A172 (cell line): Measurements from ENCODE around the gene PCDHB7. TPM values are rescaled to one million over a fixed set of nuclear protein-coding genes. Genes with fewer than 3 reads are reported as not detected.
"Not testable (repeated sequence)": the region's sequence is repeated elsewhere in the genome, so short reads cannot be mapped to it uniquely, and the experiment has no call there.

Experiments
- DNase-seq: peaks from one replicate; pipeline ENCODE4 v3.0.0-alpha.2; 2015; ENCODE audit warnings: low spot score
- total RNA-seq: library from RNA; depleted of rRNA; stranded (reverse); fragments of >200 nt; shearing (Covaris generic); gene quantifications from 2 replicates; pipeline ENCODE4 v1.2.3, GENCODE V29; 2014; rRNA removed

Gene PCDHB7
- total RNA-seq, result 5.2 and 6.9 TPM in 2 replicates

DNA sequence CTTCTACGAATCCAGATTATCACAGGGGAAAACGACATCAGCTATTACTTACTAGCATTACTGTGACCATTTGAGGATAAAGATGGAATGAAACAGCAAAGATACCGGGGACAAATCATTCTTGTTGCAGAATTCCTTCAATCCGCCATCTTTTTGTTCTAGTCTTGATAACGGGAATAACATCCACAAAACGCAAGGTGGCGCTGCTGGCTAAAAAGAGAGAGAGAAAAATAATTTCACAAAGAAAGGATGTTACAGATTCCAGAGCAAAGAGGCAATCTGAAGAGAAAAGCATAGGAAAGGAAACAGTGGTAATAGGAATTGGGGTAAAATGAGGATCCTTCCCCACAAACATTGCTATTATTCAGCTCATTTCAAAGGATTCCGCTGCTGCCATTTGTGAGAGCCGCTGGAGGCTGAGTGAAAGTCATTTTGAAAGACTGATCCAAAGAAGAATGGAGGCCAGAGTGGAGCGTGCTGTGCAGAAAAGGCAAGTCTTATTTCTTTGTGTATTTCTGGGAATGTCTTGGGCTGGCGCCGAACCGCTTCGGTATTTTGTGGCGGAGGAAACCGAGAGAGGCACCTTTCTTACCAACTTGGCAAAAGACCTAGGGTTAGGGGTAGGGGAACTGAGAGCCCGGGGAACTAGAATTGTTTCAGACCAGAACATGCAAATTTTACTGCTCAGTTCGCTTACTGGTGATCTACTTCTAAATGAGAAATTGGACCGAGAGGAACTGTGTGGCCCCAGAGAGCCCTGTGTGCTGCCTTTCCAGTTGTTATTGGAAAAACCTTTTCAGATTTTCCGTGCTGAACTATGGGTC lies at the start of gene PCDHB7:
PCDHB7 (plus strand) TSS at position 264 of the 824 bp plus-strand sequence; CDS start at position 456, 192 bp downstream.
- DNase-seq, result peak; percentile 51

DNA sequence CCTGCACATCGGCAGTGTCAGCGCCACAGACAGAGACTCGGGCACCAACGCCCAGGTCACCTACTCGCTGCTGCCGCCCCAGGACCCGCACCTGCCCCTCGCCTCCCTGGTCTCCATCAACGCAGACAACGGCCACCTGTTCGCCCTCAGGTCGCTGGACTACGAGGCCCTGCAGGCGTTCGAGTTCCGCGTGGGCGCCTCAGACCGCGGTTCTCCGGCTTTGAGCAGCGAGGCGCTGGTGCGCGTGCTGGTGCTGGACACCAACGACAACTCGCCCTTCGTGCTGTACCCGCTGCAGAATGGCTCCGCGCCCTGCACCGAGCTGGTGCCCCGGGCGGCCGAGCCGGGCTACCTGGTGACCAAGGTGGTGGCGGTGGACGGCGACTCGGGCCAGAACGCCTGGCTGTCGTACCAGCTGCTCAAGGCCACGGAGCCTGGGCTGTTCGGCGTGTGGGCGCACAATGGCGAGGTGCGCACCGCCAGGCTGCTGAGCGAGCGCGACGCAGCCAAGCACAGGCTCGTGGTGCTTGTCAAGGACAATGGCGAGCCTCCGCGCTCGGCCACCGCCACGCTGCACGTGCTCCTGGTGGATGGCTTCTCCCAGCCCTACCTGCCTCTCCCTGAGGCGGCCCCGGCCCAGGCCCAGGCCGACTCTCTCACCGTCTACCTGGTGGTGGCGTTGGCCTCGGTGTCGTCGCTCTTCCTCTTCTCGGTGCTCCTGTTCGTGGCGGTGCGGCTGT lies 48.9 kb upstream of the PCDHB7 start:
- DNase-seq, result not testable (repeated sequence)

DNA sequence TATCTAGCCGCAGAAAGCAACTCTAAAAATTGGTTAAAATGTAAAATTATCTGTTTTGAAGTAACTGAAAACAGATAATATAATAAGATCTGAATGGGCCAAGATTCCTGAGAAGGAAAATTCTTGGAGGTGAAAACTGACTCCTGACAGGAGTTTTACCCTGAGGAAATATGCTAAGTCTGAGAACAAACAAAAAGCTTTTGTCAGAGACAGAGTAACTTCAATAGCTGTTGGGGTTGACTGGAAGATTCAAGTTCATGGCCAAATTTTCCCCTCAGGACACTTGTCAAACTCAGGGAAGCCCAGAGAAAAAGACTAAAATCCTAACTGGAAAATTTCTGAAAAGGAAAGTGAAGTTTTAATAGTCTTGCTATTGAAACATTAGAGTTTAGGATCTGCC lies 45.1 kb upstream of the PCDHB7 start:
- no peak for DNase-seq

DNA sequence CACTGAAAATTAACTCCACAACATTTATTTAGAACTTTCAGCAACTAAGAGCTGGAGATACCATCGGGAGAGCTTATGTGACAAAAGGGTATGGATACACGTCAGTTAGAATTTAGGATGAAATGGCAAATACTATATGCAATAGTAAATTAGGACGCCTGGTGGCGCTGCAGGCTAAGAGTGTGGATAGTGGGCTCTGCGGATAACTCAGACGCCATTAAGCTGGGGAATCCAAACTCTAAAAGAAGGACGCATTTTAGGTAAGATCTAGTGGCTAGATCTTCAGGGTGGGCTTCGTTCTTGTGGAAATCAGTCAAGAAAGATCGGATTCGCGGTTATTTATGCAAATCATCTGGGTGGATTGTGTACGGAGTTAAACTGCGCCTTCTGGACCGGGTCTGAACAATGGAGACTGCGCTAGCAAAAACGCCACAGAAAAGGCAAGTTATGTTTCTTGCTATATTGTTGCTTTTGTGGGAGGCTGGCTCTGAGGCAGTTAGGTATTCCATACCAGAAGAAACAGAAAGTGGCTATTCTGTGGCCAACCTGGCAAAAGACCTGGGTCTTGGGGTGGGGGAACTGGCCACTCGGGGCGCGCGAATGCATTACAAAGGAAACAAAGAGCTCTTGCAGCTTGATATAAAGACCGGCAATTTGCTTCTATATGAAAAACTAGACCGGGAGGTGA lies 37.3 kb upstream of the PCDHB7 start, which contains the start of gene PCDHB5:
PCDHB5 (plus strand) TSS at position 177 of the 688 bp plus-strand sequence; CDS start at position 406, 229 bp downstream.
- DNase-seq, result peak; percentile 66

DNA sequence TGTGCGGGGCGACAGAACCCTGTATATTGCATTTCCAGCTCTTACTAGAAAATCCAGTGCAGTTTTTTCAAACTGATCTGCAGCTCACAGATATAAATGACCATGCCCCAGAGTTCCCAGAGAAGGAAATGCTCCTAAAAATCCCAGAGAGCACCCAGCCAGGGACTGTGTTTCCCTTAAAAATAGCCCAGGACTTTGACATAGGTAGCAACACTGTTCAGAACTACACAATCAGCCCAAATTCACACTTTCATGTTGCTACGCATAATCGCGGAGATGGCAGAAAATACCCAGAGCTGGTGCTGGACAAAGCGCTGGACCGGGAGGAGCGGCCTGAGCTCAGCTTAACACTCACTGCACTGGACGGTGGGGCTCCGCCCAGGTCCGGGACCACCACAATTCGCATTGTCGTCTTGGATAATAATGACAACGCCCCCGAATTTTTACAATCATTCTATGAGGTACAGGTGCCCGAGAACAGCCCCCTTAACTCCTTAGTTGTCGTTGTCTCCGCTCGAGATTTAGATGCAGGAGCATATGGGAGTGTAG lies 36.7 kb upstream of the PCDHB7 start:
- no peak for DNase-seq

DNA sequence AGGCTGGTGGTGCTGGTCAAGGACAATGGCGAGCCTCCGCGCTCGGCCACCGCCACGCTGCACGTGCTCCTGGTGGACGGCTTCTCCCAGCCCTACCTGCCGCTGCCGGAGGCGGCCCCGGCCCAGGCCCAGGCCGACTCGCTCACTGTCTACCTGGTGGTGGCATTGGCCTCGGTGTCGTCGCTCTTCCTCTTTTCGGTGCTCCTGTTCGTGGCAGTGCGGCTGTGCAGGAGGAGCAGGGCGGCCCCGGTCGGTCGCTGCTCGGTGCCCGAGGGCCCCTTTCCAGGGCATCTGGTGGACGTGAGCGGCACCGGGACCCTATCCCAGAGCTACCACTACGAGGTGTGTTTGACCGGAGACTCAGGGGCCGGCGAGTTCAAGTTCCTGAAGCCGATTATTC lies 35.1 kb upstream of the PCDHB7 start:
- not testable (repeated sequence) for DNase-seq

DNA sequence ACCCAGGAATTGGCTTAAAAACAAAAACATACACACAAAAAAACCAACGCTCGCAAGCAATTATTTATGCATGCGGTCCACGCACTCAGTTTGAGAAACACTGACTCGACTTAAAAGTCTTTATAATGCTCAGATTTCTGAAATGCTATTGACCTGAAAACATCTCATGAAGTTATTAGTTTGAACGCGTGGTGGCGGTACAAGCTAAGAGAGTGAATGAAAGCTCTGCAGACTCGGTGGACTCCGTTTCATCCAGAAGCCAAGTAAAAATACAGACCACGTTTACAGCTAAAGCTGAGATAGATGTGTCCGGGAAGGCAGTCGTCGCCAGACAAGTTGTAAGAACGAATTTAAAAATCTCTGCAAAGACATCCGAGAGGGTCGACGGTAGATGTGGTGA lies 22.6 kb upstream of the PCDHB7 start, which contains the start of gene PCDHB6:
PCDHB6 (plus strand) TSS at position 246 of the 400 bp plus-strand sequence. CDS start 201 bp downstream, outside the sequence.
- DNase-seq, result no peak

DNA sequence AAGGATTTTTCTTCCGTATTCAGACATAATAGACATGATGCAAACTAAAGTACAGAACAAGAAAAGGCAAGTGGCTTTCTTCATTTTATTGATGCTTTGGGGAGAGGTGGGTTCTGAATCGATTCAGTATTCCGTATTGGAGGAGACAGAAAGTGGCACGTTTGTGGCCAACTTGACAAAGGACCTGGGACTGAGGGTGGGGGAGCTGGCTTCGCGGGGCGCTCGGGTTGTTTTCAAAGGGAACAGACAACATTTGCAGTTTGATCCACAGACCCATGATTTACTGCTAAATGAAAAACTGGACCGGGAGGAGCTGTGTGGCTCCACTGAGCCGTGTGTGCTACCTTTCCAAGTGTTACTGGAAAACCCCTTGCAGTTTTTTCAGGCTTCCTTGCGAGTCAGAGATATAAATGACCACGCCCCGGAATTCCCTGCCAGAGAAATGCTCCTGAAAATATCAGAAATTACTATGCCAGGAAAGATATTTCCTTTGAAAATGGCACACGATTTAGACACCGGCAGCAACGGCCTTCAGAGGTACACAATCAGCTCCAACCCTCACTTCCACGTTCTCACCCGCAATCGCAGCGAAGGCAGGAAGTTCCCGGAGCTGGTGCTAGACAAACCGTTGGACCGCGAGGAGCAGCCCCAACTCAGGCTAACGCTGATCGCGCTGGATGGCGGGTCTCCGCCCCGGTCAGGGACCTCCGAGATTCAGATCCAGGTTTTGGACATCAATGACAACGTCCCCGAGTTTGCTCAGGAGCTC lies 22.0 kb upstream of the PCDHB7 start:
- peak; percentile 11 for DNase-seq

DNA sequence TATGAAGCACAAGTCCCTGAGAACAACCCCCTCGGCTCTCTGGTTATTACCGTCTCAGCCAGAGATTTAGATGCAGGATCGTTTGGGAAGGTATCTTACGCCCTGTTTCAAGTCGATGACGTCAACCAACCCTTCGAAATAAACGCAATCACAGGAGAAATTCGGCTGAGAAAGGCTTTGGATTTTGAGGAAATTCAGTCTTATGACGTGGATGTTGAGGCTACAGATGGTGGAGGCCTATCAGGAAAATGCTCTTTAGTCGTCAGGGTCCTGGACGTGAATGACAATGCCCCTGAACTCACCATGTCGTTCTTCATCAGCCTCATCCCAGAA lies 21.5 kb upstream of the PCDHB7 start:
- no peak for DNase-seq

DNA sequence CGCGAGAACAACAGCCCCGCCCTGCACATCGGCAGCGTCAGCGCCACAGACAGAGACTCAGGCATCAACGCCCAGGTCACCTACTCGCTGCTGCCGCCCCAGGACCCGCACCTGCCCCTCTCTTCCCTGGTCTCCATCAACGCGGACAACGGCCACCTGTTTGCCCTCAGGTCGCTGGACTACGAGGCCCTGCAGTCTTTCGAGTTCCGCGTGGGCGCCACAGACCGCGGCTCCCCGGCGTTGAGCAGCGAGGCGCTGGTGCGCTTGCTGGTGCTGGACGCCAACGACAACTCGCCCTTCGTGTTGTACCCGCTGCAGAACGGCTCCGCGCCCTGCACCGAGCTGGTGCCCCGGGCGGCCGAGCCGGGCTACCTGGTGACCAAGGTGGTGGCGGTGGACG lies 20.8 kb upstream of the PCDHB7 start:
- not testable (repeated sequence) for DNase-seq

DNA sequence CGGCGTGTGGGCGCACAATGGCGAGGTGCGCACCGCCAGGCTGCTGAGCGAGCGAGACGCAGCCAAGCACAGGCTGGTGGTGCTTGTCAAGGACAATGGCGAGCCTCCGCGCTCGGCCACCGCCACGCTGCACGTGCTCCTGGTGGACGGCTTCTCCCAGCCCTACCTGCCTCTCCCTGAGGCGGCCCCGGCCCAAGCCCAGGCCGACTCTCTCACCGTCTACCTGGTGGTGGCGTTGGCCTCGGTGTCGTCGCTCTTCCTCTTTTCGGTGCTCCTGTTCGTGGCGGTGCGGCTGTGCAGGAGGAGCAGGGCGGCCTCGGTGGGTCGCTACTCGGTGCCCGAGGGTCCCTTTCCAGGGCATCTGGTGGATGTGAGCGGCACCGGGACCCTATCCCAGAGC lies 20.3 kb upstream of the PCDHB7 start:
- DNase-seq, result not testable (repeated sequence)

DNA sequence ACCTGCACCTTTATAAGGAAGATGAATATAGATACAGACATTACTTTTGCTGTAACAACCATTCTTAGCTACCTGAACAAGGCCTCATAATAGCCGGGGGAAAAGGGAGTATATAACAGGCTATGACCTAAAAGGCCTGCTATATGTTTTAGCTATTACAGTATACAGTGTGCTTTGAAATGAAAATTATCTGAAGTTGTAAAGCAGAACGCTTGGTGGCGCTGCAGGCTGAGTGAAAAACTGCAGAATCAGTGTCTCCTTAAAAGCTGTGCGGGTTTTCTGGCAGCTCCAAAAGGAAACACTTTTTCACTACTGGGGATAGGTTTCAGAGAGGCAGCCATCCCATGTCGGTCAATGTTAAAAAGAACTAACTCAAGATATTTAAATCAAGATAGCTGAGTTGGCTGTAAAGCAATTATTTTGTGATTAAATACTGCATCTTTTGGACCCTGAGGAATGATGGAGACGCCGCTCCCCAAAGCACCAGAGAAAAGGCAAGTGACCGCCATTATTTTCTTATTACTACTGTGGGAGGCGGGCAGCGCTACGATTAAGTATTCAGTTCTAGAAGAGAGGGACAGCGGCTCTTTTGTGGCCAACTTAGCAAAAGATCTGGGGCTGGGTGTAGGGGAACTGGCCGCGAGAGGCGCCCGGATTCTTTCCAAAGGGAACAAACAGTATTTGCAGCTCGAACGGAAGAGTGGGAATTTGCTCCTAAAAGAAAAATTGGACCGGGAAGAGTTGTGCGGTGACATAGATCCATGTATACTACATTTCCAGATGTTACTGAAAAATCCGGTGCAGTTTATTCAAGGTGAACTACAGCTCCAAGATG lies 16.7 kb upstream of the PCDHB7 start:
- peak; percentile 51 for DNase-seq

DNA sequence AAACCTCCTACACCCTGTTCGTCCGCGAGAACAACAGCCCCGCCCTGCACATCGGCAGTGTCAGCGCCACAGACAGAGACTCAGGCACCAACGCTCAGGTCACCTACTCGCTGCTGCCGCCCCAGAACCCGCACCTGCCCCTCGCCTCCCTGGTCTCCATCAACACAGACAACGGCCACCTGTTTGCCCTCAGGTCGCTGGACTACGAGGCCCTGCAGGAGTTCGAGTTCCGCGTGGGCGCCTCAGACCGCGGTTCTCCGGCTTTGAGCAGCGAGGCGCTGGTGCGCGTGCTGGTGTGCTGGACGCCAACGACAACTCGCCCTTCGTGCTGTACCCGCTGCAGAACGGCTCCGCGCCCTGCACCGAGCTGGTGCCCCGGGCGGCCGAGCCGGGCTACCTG lies 15.1 kb upstream of the PCDHB7 start:
- not testable (repeated sequence) for DNase-seq

DNA sequence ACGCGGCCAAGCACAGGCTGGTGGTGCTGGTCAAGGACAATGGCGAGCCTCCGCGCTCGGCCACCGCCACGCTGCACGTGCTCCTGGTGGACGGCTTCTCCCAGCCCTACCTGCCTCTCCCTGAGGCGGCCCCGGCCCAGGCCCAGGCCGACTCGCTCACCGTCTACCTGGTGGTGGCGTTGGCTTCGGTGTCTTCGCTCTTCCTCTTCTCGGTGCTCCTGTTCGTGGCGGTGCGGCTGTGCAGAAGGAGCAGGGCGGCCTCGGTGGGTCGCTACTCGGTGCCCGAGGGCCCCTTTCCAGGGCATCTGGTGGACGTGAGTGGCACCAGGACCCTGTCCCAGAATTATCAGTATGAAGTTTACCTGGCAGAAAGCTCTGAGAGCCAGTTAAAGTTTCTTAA lies 14.5 kb upstream of the PCDHB7 start:
- DNase-seq, result not testable (repeated sequence)

DNA sequence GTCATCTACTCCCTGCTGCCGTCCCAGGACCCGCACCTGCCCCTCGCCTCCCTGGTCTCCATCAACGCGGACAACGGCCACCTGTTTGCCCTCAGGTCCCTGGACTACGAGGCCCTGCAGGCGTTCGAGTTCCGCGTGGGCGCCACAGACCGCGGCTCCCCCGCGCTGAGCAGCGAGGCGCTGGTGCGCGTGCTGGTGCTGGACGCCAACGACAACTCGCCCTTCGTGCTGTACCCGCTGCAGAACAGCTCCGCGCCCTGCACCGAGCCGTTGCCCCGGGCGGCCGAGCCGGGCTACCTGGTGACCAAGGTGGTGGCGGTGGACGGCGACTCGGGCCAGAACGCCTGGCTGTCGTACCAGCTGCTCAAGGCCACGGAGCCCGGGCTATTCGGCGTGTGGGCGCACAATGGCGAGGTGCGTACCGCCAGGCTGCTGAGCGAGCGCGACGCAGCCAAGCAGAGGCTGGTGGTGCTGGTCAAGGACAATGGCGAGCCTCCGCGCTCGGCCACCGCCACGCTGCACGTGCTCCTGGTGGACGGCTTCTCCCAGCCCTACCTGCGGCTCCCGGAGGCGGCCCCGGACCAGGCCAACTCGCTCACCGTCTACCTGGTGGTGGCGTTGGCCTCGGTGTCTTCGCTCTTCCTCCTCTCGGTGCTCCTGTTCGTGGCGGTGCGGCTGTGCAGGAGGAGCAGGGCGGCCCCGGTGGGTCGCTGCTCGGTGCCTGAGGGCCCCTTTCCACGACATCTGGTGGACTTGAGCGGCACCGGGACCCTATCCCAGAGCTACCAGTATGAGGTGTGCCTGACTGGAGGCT lies 2.1 kb downstream of the PCDHB7 start:
- DNase-seq, result not testable (repeated sequence)

DNA sequence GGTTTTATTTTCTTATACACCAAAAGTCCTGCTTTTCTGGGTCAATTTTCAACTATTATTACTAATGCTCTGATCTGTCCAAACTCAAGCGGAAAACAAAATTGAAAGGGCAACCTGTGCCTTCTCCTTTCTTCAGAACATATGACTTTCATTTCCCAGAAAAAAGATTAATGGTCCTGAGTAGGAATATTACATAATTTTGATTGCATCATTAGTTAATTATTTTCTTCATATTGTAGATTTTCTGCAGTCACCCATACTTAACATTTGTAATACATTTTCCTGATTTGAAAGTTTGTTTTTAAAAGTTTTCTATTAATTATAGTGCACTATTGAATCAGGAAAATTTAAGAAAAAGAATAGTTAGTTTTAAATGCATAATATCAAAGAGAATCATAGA lies 3.5 kb downstream of the PCDHB7 start:
- DNase-seq, result no peak

DNA sequence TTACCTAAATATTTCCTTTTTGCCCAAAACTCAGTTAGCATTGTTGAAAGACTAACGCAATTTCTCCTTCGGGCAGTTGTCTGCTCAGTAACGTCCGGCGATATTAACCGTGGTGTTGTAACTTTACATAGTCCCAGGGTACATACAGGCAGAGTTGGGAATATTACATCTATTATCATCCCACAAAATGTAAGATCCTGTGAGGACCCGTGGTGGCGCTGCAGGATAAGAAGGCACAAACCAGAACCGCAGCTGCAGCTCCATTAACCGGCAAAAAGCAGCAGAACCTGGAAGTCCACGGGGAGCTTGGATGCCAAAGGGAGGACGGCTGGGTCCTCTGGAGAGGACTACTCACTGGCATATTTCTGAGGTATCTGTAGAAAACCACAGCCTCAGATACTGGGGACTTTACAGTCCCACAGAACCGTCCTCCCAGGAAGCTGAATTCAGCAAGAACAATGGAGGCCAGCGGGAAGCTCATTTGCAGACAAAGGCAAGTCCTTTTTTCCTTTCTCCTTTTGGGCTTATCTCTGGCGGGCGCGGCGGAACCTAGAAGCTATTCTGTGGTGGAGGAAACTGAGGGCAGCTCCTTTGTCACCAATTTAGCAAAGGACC lies 5.2 kb downstream of the PCDHB7 start, which contains the start of gene PCDHB8:
PCDHB8 (plus strand) TSS at position 214 of the 615 bp plus-strand sequence; CDS start at position 459, 245 bp downstream.
- peak; percentile 23 for DNase-seq

DNA sequence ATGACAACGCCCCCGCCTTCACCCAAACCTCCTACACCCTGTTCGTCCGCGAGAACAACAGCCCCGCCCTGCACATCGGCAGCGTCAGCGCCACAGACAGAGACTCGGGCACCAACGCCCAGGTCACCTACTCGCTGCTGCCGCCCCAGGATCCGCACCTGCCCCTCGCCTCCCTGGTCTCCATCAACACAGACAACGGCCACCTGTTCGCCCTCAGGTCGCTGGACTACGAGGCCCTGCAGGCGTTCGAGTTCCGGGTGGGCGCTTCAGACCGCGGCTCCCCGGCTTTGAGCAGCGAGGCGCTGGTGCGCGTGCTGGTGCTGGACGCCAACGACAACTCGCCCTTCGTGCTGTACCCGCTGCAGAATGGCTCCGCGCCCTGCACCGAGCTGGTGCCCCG lies 6.9 kb downstream of the PCDHB7 start:
- DNase-seq, result not testable (repeated sequence)

DNA sequence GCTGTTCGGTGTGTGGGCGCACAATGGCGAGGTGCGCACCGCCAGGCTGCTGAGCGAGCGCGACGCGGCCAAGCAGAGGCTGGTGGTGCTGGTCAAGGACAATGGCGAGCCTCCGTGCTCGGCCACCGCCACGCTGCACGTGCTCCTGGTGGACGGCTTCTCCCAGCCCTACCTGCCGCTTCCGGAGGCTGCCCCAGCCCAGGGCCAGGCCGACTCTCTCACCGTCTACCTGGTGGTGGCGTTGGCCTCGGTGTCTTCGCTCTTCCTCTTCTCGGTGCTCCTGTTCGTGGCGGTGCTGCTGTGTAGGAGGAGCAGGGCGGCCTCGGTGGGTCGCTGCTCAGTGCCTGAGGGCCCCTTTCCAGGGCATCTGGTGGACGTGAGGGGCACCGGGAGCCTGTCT lies 7.4 kb downstream of the PCDHB7 start:
- DNase-seq, result not testable (repeated sequence)
